Panc1 (cell line): ENCODE measurements around the gene MYOG.

ENCODE experiments used
- CTCF ChIP-seq: fragments of 450-650 bp; IDR thresholded peaks from 2 replicates; pipeline ENCODE4 v1.5.1; 2017; ENCODE audit warnings: mild to moderate bottlenecking
- POLR2AphosphoS5 ChIP-seq: IDR thresholded peaks from 2 replicates; pipeline ENCODE4 v1.6.1; 2012; ENCODE audit warnings: mild to moderate bottlenecking, low read depth, low read length, moderate library complexity
- REST ChIP-seq, 2 experiments: IDR thresholded peaks; 2 replicates each; pipeline ENCODE4 v1.6.1; 2011 to 2012; ENCODE audit warnings: low read depth in 2 of 2, control low read depth in 1 of 2, low read length in 1 of 2, mild to moderate bottlenecking in 1 of 2, moderate library complexity in 1 of 2; ENCODE audit not compliant: insufficient read depth in 1 of 2
- SIN3A ChIP-seq: IDR thresholded peaks from 2 replicates; pipeline ENCODE4 v1.6.1; 2012; ENCODE audit warnings: low read depth, mild to moderate bottlenecking, low read length, moderate library complexity, borderline replicate concordance; ENCODE audit not compliant: insufficient read depth
- TCF7L2 ChIP-seq: IDR thresholded peaks from 2 replicates; pipeline ENCODE4 v1.6.1; 2011; ENCODE audit warnings: mild to moderate bottlenecking, low read depth, low read length, inconsistent platforms

GRCh38 chr1:203072911-203073310, 12.9 kb downstream of the MYOG start:
- TF ChIP-seq POLR2AphosphoS5: no peak
- no peak for TF ChIP-seq REST (IDR thresholded peaks at IDR 0.05; ENCODE audit: insufficient read depth in 1 of 2, low read depth in 2 of 2, low read length in 1 of 2)
- no peak for TF ChIP-seq CTCF
- no peak for TF ChIP-seq SIN3A
- no peak for TF ChIP-seq TCF7L2
